SK-N-SH (cell line): Measurements from ENCODE around the gene DDX41. TPM values are rescaled to one million over a fixed set of nuclear protein-coding genes. Genes with fewer than 3 reads are reported as not detected.

Experiments used
- CTCF ChIA-PET: fragments of 300-600, 350-600 bp; formaldehyde crosslinking; extraction: SDS; loops from one replicate; lab custom pipeline; 2021; lab: Yijun Ruan, JAX
- POLR2A ChIA-PET: fragments of 350-600 bp; sonication (Branson Sonifier 250); formaldehyde crosslinking; extraction: SDS; loops from one replicate; lab custom pipeline; 2020; ENCODE audit warnings: antibody characterized with exemption, inconsistent platforms; lab: Yijun Ruan, JAX
- DNase-seq: peaks from one replicate; pipeline ENCODE4 v3.0.0; 2012
- H2AFZ ChIP-seq: fragments of 200-600 bp; sonication (generic); 2 replicates; pipeline ENCODE4 v1.8.1; 2016; ENCODE audit warnings: antibody characterized with exemption, mild to moderate bottlenecking, low read depth
- H3F3A ChIP-seq: fragments of 200-600 bp; sonication (generic); replicated peaks from 2 replicates; pipeline ENCODE3; 2016; ENCODE audit warnings: antibody characterized with exemption, mild to moderate bottlenecking; ENCODE audit not compliant: insufficient read depth
- H3K27ac ChIP-seq, 2 experiments: fragments of 200-500 bp in 1 of 2; fragments of 200-600 bp in 1 of 2; sonication (Bioruptor generic) in 1 of 2; sonication (generic), shearing (Covaris generic) in 1 of 2; 2 replicates each; pipeline versions ENCODE4 v1.5.1 to v1.6.1; 2014 to 2016; ENCODE audit warnings: low read depth in 2 of 2, inconsistent platforms in 1 of 2, low read length in 1 of 2, mild to moderate bottlenecking in 1 of 2, mixed read lengths in 1 of 2
- H3K27me3 ChIP-seq: fragments of 200-600 bp; sonication (generic), shearing (Covaris generic); 2 replicates; pipeline ENCODE4 v1.6.1; 2016; ENCODE audit warnings: mixed run types; ENCODE audit not compliant: insufficient read depth
- H3K36me3 ChIP-seq, 2 experiments: fragments of 200-500 bp in 1 of 2; fragments of 200-600 bp in 1 of 2; sonication (Bioruptor generic) in 1 of 2; sonication (generic) in 1 of 2; replicated peaks in 1 of 2; 2 replicates each; pipeline versions ENCODE3 to v1.5.1; 2014 to 2016; ENCODE audit warnings: low read length in 1 of 2, mild to moderate bottlenecking in 1 of 2; ENCODE audit not compliant: insufficient read depth in 2 of 2, control insufficient read depth in 1 of 2
- H3K4me1 ChIP-seq, 2 experiments: fragments of 200-500 bp in 1 of 2; fragments of 200-600 bp in 1 of 2; sonication (Bioruptor generic) in 1 of 2; sonication (generic), shearing (Covaris generic) in 1 of 2; 2 replicates each; pipeline versions ENCODE4 v1.5.1 to v1.6.1; 2014 to 2016; ENCODE audit warnings: low read depth in 1 of 2, low read length in 1 of 2, mixed run types in 1 of 2; ENCODE audit not compliant: insufficient read depth in 2 of 2, control insufficient read depth in 1 of 2
- H3K4me2 ChIP-seq: fragments of 200-600 bp; sonication (generic), shearing (Covaris generic); 2 replicates; pipeline ENCODE4 v1.6.1; 2017; ENCODE audit warnings: mixed run types
- H3K4me3 ChIP-seq, 2 experiments: fragments of 200-500 bp in 1 of 2; fragments of 200-600 bp in 1 of 2; sonication (Bioruptor generic) in 1 of 2; sonication (generic), shearing (Covaris generic) in 1 of 2; 2 replicates each; pipeline versions ENCODE4 v1.5.1 to v1.8.1; 2014 to 2016; ENCODE audit warnings: low read depth in 2 of 2, inconsistent platforms in 1 of 2, low read length in 1 of 2, mild to moderate bottlenecking in 1 of 2, mixed read lengths in 1 of 2, moderate library complexity in 1 of 2
- H3K79me2 ChIP-seq: fragments of 200-600 bp; sonication (generic); 2 replicates; pipeline ENCODE4 v1.8.1; 2017; ENCODE audit warnings: mild to moderate bottlenecking; ENCODE audit not compliant: insufficient read depth
- H3K9ac ChIP-seq: fragments of 200-600 bp; sonication (generic); 2 replicates; pipeline ENCODE4 v1.6.1; 2017; ENCODE audit warnings: mixed run types
- H3K9me2 ChIP-seq: fragments of 200-600 bp; sonication (generic); 2 replicates; pipeline ENCODE4 v1.6.1; 2017; ENCODE audit warnings: mixed run types
- H3K9me3 ChIP-seq: fragments of 200-600 bp; sonication (generic); 2 replicates; pipeline ENCODE4 v1.6.1; 2017; ENCODE audit warnings: mixed run types, mild to moderate bottlenecking, moderate library complexity
- H4K20me1 ChIP-seq: fragments of 200-600 bp; sonication (generic); 2 replicates; pipeline ENCODE4 v1.6.1; 2017; ENCODE audit warnings: mild to moderate bottlenecking, mixed run types; ENCODE audit not compliant: insufficient read depth
- CHD2 ChIP-seq: fragments of 150-350 bp; IDR thresholded peaks from 2 replicates; pipeline ENCODE4 v1.6.1; 2018; ENCODE audit warnings: low read length; ENCODE audit not compliant: partially characterized antibody
- GATA2 ChIP-seq: sonication (generic); formaldehyde crosslinking; IDR thresholded peaks from 2 replicates; pipeline ENCODE4 v1.5.0; 2020; ENCODE audit warnings: mild to moderate bottlenecking, missing genetic modification reagents
- MXI1 ChIP-seq: IDR thresholded peaks from 2 replicates; pipeline ENCODE4 v1.6.1; 2012; ENCODE audit warnings: mild to moderate bottlenecking, low read depth, low read length, improper control_type of control experiment
- NRF1 ChIP-seq: IDR thresholded peaks from 2 replicates; pipeline ENCODE4 v1.6.1; 2012; ENCODE audit warnings: low read depth, mild to moderate bottlenecking, low read length
- RAD21 ChIP-seq: IDR thresholded peaks from 2 replicates; pipeline ENCODE4 v1.6.1; 2012; ENCODE audit warnings: mild to moderate bottlenecking, low read length
- RCOR1 ChIP-seq: fragments of 150-350 bp; IDR thresholded peaks from 2 replicates; pipeline ENCODE4 v1.6.1; 2017; ENCODE audit warnings: antibody characterized with exemption, low read length
- SIN3A ChIP-seq: IDR thresholded peaks from 2 replicates; pipeline ENCODE4 v1.6.1; 2012; ENCODE audit warnings: low read depth, mild to moderate bottlenecking, low read length, moderate library complexity, borderline replicate concordance
- SMC3 ChIP-seq: IDR thresholded peaks from 2 replicates; pipeline ENCODE4 v1.6.1; 2012; ENCODE audit warnings: low read depth, low read length, improper control_type of control experiment
- TAF1 ChIP-seq: IDR thresholded peaks from 2 replicates; pipeline ENCODE4 v1.6.1; 2012; ENCODE audit warnings: low read depth, mild to moderate bottlenecking, low read length, moderate library complexity, borderline replicate concordance
- WGBS: methylation state at CpG from one replicate; pipeline ENCODE4 v1.1.6; 2017; ENCODE audit warnings: low lambda C conversion rate; 5-methylcytosine and 5-hydroxymethylcytosine counted together
- polyA plus RNA-seq, 3 experiments: library from polyadenylated mRNA; depleted of rRNA; stranded (reverse); fragments of >200 nt; gene quantifications; 2 replicates each; pipeline ENCODE4 v1.2.3, GENCODE V29; 2012
- TF ChIP-seq, protein P1 (sequence below): IDR thresholded peaks from 2 replicates; pipeline ENCODE4 v1.4.0; 2012; ENCODE audit warnings: low read depth, borderline replicate concordance
- TF ChIP-seq, protein P2 (sequence below): fragments of 200-600 bp; sonication (generic); IDR thresholded peaks from 2 replicates; pipeline ENCODE4 v1.6.1; 2017; ENCODE audit warnings: antibody characterized with exemption, mild to moderate bottlenecking, moderate library complexity

Gene DDX41
- polyA plus RNA-seq, 1 of the 3 experiments (the other 2 are of a cell fraction) = 176 TPM

DNA sequence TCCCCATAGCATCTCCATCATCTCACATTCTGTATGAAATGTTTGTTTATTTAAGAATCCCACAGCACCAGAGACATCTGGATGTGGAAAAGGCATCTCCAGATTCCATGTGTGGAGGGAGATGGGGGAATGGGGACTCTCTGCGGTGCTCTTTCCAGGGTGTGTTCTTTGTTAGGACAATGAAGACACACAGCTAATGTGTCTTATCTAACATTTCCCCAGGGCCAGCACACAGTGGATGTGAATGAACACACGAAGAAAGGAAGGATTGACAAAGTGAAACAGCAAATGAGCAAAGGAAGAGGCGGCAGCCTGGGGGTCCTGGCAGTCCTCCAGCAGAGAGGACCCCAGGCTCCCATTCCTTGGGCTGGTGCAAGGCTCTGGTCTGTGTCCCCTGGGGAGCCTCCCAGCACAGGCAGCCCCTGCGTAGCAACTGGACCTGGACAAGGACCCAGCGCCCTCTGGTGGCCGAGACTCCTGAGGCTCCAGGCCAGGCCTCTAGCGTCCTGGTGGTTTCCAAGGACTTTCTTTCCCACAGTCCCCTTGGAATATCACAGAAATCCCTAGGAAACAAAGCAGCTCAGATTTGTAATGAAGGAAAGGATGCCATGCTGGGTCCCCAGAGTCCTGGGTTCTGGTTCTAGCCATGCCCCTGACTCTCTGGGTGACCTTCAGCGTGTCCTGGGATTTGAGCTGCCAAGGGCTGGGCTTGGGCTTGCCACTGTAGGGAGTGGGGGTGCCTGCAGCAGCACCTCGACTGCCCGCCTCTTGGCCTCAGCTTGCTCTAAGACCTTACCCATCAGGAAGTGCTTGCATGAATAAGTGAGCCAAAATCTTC, 15.9 kb downstream of the DDX41 start:
- Histone ChIP-seq H3K4me3 (no peak overlapping the region; a peak in 1 of 4 replicates), H3K9ac (no peak overlapping the region), H3K9me3 (no peaks in the 10 kb centered on the region), H3K27ac (peak overlapping the region; percentile 16 to 83; a peak in 3 of 4 replicates), H3K36me3 (no peaks in the 10 kb centered on the region), H3K4me2 (no peak overlapping the region), H3K79me2 (peaks cover 12% of the 10 kb centered on the region; the same call in 1 of the 2 replicates), H4K20me1 (peaks cover 7% of the 10 kb centered on the region; the same call in 1 of the 2 replicates), H3K4me1 (peaks cover 4 to 29% of the 10 kb centered on the region in 2 experiments; a peak in 2 of 4 replicates), H3K27me3 (no peaks in the 10 kb centered on the region), H2AFZ (no peak overlapping the region; the same call in 1 of the 2 replicates), H3K9me2 (no peaks in the 10 kb centered on the region), H3F3A (peaks cover 12% of the 10 kb centered on the region)
- TF ChIP-seq, protein P1, sequence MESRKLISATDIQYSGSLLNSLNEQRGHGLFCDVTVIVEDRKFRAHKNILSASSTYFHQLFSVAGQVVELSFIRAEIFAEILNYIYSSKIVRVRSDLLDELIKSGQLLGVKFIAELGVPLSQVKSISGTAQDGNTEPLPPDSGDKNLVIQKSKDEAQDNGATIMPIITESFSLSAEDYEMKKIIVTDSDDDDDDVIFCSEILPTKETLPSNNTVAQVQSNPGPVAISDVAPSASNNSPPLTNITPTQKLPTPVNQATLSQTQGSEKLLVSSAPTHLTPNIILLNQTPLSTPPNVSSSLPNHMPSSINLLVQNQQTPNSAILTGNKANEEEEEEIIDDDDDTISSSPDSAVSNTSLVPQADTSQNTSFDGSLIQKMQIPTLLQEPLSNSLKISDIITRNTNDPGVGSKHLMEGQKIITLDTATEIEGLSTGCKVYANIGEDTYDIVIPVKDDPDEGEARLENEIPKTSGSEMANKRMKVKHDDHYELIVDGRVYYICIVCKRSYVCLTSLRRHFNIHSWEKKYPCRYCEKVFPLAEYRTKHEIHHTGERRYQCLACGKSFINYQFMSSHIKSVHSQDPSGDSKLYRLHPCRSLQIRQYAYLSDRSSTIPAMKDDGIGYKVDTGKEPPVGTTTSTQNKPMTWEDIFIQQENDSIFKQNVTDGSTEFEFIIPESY = no peak
- TF ChIP-seq CHD2 (no peak), SMC3 (peak; percentile 91), GATA2 (CRISPR knock-in tag) (peak; percentile 66), MXI1 (peak; percentile 48; the same call in 1 of the 2 replicates), RCOR1 (no peak; the same call in 1 of the 2 replicates), TAF1 (no peak), SIN3A (no peak), NRF1 (no peak), RAD21 (peak; percentile 87)
- TF ChIP-seq, protein P2, sequence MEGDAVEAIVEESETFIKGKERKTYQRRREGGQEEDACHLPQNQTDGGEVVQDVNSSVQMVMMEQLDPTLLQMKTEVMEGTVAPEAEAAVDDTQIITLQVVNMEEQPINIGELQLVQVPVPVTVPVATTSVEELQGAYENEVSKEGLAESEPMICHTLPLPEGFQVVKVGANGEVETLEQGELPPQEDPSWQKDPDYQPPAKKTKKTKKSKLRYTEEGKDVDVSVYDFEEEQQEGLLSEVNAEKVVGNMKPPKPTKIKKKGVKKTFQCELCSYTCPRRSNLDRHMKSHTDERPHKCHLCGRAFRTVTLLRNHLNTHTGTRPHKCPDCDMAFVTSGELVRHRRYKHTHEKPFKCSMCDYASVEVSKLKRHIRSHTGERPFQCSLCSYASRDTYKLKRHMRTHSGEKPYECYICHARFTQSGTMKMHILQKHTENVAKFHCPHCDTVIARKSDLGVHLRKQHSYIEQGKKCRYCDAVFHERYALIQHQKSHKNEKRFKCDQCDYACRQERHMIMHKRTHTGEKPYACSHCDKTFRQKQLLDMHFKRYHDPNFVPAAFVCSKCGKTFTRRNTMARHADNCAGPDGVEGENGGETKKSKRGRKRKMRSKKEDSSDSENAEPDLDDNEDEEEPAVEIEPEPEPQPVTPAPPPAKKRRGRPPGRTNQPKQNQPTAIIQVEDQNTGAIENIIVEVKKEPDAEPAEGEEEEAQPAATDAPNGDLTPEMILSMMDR = peak; percentile 94
- peak; percentile 92 for DNase-seq
- 25% methylated on average over 10 of the region's 10 CpGs for WGBS
- POLR2A ChIA-PET = interaction anchor here (1.0 to 3.0 kb wide), 4 partner anchors 29 to 110 kb away, joined by 3 to 13 read pairs (median 6); no protein-coding TSS in a partner anchor
- CTCF ChIA-PET = interaction anchor here (0.6 to 15.9 kb wide), 51 partner anchors 9 to 589 kb away, joined by 3 to 228 read pairs (median 5); partner anchors contain the start of genes DBN1, DDX41, DOK3 and PRR7
